ENCODE results near the gene SLC17A6.

Gene SLC17A6

DNA sequence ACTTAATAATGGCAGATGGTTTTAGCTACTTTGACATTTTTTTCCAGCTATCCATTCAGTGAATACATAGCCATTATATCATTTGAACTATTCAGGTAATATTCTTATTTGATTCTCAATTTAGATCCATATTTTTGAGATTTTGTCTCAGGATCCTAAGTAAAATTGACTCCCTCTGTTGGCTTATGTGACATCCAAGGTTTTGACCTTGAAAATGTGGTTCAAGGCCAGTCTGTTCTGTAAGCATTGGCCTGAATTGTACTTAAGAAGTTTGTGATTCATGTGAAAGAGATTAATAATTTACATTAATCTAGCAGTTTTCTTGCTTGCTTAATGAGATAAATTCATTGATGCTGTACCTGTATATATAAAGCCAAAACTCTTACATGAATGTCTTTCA, 1.6 kb upstream of the SLC17A6 start:
- H3K4me3 ChIP-seq (ENCODE audit: low read depth, low read length) = no peak overlapping the region
- no peak for DNase-seq (ENCODE audit: low read depth)
- no peak for TF ChIP-seq CTCF (IDR thresholded peaks at IDR 0.05; ENCODE audit: low read depth, low read length)
- no peak for TF ChIP-seq MYC (IDR thresholded peaks at IDR 0.05; ENCODE audit: low read depth, low read length)
- no peak for TF ChIP-seq MAX (IDR thresholded peaks at IDR 0.05; ENCODE audit: low read depth, low read length)
- TF ChIP-seq POLR2A (IDR thresholded peaks at IDR 0.05; ENCODE audit: extremely low read depth, insufficient read length) = no peak

- H3K4me3 ChIP-seq (ENCODE audit: low read depth, low read length) = no peak overlapping the region
- no peak for DNase-seq (ENCODE audit: low read depth)
- TF ChIP-seq MAX (IDR thresholded peaks at IDR 0.05; ENCODE audit: low read depth, low read length) (no peak), MYC (IDR thresholded peaks at IDR 0.05; ENCODE audit: low read depth, low read length) (no peak), POLR2A (IDR thresholded peaks at IDR 0.05; ENCODE audit: extremely low read depth, insufficient read length) (no peak), CTCF (IDR thresholded peaks at IDR 0.05; ENCODE audit: low read depth, low read length) (no peak)
Measured at GRCh38 chr11:22339611-22340010, 1.4 kb downstream of the SLC17A6 start.

- TF ChIP-seq CTCF (IDR thresholded peaks at IDR 0.05; ENCODE audit: low read depth, low read length) (no peak), MAX (IDR thresholded peaks at IDR 0.05; ENCODE audit: low read depth, low read length) (no peak), MYC (IDR thresholded peaks at IDR 0.05; ENCODE audit: low read depth, low read length) (no peak), POLR2A (IDR thresholded peaks at IDR 0.05; ENCODE audit: extremely low read depth, insufficient read length) (no peak)
- no peak for DNase-seq (ENCODE audit: low read depth)
- no peak overlapping the region for H3K4me3 ChIP-seq (ENCODE audit: low read depth, low read length)
Measured at GRCh38 chr11:22340235-22340634, 2.1 kb downstream of the SLC17A6 start.

DNA sequence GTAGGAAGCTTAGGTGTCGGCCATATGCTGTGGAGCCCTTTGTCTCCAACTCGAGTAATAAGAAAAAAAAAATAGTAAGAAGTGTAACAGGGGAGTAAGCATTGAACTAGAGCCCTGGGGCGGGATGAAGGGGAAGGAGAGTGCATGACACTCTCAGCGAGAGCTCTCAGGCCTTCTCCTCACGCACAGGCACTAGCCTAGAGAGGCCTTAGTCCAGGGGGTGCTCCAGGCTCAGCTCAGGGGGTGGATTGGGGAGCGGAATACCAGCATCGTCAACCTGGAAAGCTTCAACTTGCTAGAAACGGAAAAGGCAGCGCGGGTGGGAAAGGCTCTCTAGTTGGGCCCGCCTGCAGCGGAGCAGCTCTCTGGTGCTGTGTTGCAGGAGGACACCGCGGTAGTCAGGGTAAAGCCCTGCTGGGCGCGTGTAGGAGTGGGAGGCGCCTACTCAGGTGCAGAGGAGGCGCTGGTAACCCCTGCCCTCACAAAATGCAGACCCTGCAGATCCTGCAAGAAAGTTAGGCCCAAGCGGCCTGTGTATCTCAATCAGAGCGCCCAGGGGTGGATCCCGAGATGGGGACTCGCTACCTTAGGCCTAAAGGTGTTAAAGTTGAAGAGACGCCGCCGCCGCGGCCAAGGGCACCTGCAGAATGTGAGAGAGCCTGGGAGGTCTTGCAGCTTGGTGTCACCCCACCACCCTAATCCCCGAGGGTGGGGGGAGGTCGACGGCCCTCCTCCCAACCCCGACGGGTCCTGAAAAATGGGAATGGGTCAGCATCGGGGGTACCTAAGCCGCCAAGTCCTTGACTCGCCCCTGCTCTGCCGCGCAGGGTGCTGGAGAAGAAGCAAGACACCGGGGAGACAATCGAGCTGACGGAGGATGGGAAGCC, 2.8 kb downstream of the SLC17A6 start:
- no peak overlapping the region for H3K4me3 ChIP-seq (ENCODE audit: low read depth, low read length)
- no peak for DNase-seq (ENCODE audit: low read depth)
- no peak for TF ChIP-seq MAX (IDR thresholded peaks at IDR 0.05; ENCODE audit: low read depth, low read length)
- no peak for TF ChIP-seq MYC (IDR thresholded peaks at IDR 0.05; ENCODE audit: low read depth, low read length)

- DNase-seq (ENCODE audit: low read depth) = no peak
- TF ChIP-seq POLR2A (IDR thresholded peaks at IDR 0.05; ENCODE audit: extremely low read depth, insufficient read length) = no peak
- TF ChIP-seq MAX (IDR thresholded peaks at IDR 0.05; ENCODE audit: low read depth, low read length) = no peak
- no peak for TF ChIP-seq MYC (IDR thresholded peaks at IDR 0.05; ENCODE audit: low read depth, low read length)
- no peak for TF ChIP-seq CTCF (IDR thresholded peaks at IDR 0.05; ENCODE audit: low read depth, low read length)
- H3K4me3 ChIP-seq (ENCODE audit: low read depth, low read length) = no peak overlapping the region
Measured at GRCh38 chr11:22341588-22341931, 3.4 kb downstream of the SLC17A6 start.

DNA sequence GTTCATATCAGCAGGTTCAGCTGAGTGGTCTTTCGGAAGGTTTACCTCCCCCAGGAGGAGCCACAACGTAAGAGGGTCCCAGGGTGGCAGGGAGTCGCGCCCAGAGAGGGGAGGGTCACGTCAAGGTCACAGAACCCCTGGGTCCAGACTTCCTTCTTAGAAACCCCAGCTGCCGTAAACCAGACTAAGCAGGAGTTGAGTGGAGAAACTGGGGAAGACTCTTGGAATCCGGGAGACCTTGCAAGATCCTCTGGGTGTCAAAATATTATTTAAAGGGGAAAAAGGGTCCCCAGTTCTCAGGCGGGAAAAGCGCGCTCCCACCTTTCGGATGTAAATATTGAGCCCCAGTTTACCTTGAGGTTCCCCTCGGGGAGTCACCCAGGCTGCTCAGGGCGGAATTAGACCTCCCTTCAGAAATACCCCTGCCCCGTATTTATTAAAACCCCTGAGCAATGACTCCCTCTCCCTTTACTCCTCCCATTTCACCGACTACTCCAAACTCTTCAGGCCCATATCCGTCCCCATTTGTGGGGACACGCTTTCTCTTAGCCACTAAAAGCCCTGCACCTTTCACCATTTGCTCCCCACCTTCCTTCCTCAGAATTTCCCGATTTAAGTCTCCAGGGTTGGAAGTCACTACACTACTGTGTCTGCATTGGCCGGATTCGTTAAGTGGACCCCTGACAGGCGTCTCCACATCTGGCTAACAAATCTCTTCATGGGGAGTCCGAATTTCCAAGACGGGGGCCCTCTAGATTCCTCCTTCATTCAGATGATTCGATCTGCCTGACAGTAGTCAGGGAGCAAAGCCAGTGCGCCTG, 4.2 kb downstream of the SLC17A6 start:
- H3K4me3 ChIP-seq (ENCODE audit: low read depth, low read length) = no peak overlapping the region
- no peak for DNase-seq (ENCODE audit: low read depth)
- no peak for TF ChIP-seq MAX (IDR thresholded peaks at IDR 0.05; ENCODE audit: low read depth, low read length)
- TF ChIP-seq MYC (IDR thresholded peaks at IDR 0.05; ENCODE audit: low read depth, low read length) = no peak
- no peak for TF ChIP-seq POLR2A (IDR thresholded peaks at IDR 0.05; ENCODE audit: extremely low read depth, insufficient read length)
- no peak for TF ChIP-seq CTCF (IDR thresholded peaks at IDR 0.05; ENCODE audit: low read depth, low read length)

Measured in NB4 (cell line).